ENCODE results near the gene SPRR3.

- TF ChIP-seq CTCF (IDR thresholded peaks at IDR 0.05) (no peak), POLR2A (IDR thresholded peaks at IDR 0.05) (no peak)
Observed at GRCh38 chr1:153040950-153041631, 39.5 kb downstream of the SPRR3 start, which contains the start of gene SPRR2D.

Measured in breast epithelium (tissue), 3 donors.